ENCODE measurements around the gene TFB2M.

- no peak for TF ChIP-seq POLR2A (IDR thresholded peaks at IDR 0.05)
- TF ChIP-seq EP300 (IDR thresholded peaks at IDR 0.05) = no peak
Measured at GRCh38 chr1:246571953-246572352, 5.9 kb upstream of the TFB2M start.

All from tibial nerve (tissue), 3 donors.